ENCODE data around the gene NOP56. TPM values are rescaled to one million over a fixed set of nuclear protein-coding genes. Genes with fewer than 3 reads are reported as not detected.
A peak's percentile ranks its signal among the peaks of the same experiment; 100 is the strongest.

The NOP56 gene
- polyA plus RNA-seq, 2 of the 4 experiments (the other 2 are of a cell fraction) = 571 to 658 TPM

DNA sequence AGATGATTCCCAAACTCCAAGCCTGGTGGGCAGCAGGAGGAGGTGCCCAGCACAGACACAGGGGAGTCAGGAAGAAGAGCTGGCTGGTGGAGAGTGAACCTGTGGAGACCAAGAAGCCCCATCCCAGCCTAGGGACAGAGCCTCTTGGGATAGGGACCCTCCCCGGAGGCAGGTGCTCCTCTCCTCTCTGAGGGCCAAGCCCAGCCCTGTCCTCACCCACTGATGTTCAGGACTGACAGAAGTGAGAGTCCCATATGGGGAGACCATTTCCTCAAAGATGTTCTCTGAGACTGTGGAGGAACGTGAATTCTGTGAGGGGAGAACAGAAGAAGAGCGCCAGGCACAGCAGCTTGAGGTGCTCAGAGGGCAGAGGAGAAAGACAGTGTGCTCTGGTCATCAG lies 37.8 kb downstream of the NOP56 start:
- CTCF ChIA-PET = interaction anchor here (1.2 to 4.4 kb wide), 5 partner anchors 51 to 237 kb away, joined by 5 to 22 read pairs (median 17); no protein-coding TSS in a partner anchor

GRCh38 chr20:2690718-2691117 lies 38.3 kb downstream of the NOP56 start:
- TF ChIP-seq ESRRA (IDR thresholded peaks at IDR 0.05; ENCODE audit: borderline replicate concordance, low read length) (no peak), MAZ (IDR thresholded peaks at IDR 0.05; ENCODE audit: borderline replicate concordance, low read depth, low read length) (no peak)
- H3K4me1 ChIP-seq = peaks cover 8% of the 10 kb centered on the region; the same call in 1 of the 3 replicates
- H3K9me3 ChIP-seq = no peaks in the 10 kb centered on the region
- 75% methylated on average over 6 of the region's 6 CpGs for WGBS (ENCODE audit: missing lambda C conversion rate)
- no peak for DNase-seq (ENCODE audit: low read depth in 1 of 2, low spot score in 1 of 2)
- no peak for ATAC-seq
- ChIA-PET CTCF (interaction anchor here (0.8 to 4.4 kb wide), 4 partner anchors 50 to 318 kb away, joined by 3 to 18 read pairs (median 11); no protein-coding TSS in a partner anchor), POLR2A (no interaction called here)
- H3K4me2 ChIP-seq = no peak overlapping the region
- no peak overlapping the region for H3K27ac ChIP-seq
- H3K4me3 ChIP-seq = no peak overlapping the region
- no peak for FAIRE-seq

More for the DNA sequence above, 37.8 kb downstream of the NOP56 start:
- FAIRE-seq = no peak
- no peak for TF ChIP-seq SREBF2 (IDR thresholded peaks at IDR 0.05)
- TF ChIP-seq RAD21 (conservative IDR thresholded peaks at IDR 0.05 in 1 of 2, IDR thresholded peaks at IDR 0.05 in 1 of 2) = no peak
- TF ChIP-seq EHF (CRISPR knock-in tag; IDR thresholded peaks at IDR 0.05) = no peak
- TF ChIP-seq HOXB13 (CRISPR knock-in tag; IDR thresholded peaks at IDR 0.05; ENCODE audit: low read depth) = no peak
- Histone ChIP-seq H3K4me3 (no peak overlapping the region), H3K4me1 (peaks cover 8% of the 10 kb centered on the region; the same call in 1 of the 3 replicates), H3K9me3 (no peaks in the 10 kb centered on the region), H3K4me2 (no peak overlapping the region), H3K27ac (no peak overlapping the region)
- WGBS (ENCODE audit: missing lambda C conversion rate) = 43% methylated on average over 3 of the region's 3 CpGs
- no peak for DNase-seq (ENCODE audit: low read depth in 1 of 2, low spot score in 1 of 2)
- POLR2A ChIA-PET = no interaction called here
- no peak for ATAC-seq

DNA sequence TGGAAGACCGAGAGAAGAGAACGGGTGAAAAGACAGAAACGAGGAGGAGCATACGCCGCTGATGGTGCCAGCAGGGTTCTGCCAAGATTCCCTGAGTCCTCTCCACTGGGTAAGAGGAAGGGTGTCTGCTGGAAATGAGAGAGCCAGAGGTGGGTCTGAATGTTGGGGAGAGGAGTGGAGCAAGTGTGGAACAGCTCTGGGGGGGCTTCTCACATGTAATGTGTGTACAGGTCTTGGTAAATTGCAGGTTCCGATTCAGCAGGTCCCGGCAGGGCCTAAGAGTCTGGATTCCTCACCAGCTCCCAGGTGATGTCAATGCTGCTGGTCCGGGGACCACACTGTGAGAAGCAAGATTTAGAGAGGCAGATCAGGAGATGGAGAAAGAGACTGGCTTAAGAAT lies 38.7 kb downstream of the NOP56 start:
- FAIRE-seq (no peak), DNase-seq (ENCODE audit: low read depth in 1 of 2, low spot score in 1 of 2) (no peak), ATAC-seq (peak in 1 of 2 experiments; percentile 3; a peak in 1 of 6 replicates)
- Histone ChIP-seq H3K4me2 (no peak overlapping the region), H3K27ac (no peak overlapping the region), H3K4me3 (no peak overlapping the region), H3K9me3 (no peaks in the 10 kb centered on the region), H3K4me1 (peaks cover 8% of the 10 kb centered on the region; the same call in 1 of the 3 replicates)
- TF ChIP-seq MYC (IDR thresholded peaks at IDR 0.05; ENCODE audit: borderline replicate concordance, low read length) (no peak), HOXB13 (CRISPR knock-in tag; IDR thresholded peaks at IDR 0.05; ENCODE audit: low read depth) (no peak), ESRRA (IDR thresholded peaks at IDR 0.05; ENCODE audit: borderline replicate concordance, low read length) (no peak), PHF8 (IDR thresholded peaks at IDR 0.05; ENCODE audit: borderline replicate concordance, low read depth) (no peak), HMGXB4 (CRISPR knock-in tag; IDR thresholded peaks at IDR 0.05; ENCODE audit: borderline replicate concordance) (no peak), EP300 (IDR thresholded peaks at IDR 0.05) (no peak), GATA3 (IDR thresholded peaks at IDR 0.05; ENCODE audit: borderline replicate concordance) (no peak), E2F6 (IDR thresholded peaks at IDR 0.05; ENCODE audit: borderline replicate concordance, low read depth) (no peak), NFE2L2 (conservative IDR thresholded peaks at IDR 0.05; ENCODE audit: low read length) (no peak)
- ChIA-PET CTCF (interaction anchor here (0.8 to 1.1 kb wide), 4 partner anchors 16 to 318 kb away, joined by 3 to 4 read pairs (median 3); no protein-coding TSS in a partner anchor), POLR2A (no interaction called here)
- WGBS (ENCODE audit: missing lambda C conversion rate) = 86% methylated on average over 8 of the region's 8 CpGs

DNA sequence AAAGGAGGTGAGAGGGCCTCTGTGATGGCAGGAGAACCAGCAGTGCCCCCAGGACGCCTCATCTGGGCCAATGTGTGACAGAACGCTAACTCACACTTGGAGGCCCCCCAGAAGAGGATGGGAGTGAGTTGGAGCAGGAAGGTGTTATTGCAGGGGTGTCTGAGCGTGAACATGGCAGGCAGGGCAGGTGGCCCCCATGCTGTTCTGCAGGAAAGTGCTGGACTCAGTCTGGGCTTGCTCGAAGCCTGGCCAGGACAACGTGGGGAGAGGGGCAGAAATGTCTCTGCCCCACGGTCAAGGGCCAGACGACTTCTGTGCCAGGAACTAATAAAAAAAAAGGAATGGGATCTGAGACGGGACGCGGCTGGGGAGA lies 39.2 kb downstream of the NOP56 start:
- Histone ChIP-seq H3K4me1 (peaks cover 8% of the 10 kb centered on the region; the same call in 1 of the 3 replicates), H3K4me2 (peak overlapping the region; percentile 90), H3K4me3 (peak overlapping the region; percentile 88; the same call in 1 of the 3 replicates), H3K9me3 (no peaks in the 10 kb centered on the region), H3K27ac (no peak overlapping the region)
- POLR2A ChIA-PET = no interaction called here
- FAIRE-seq (no peak), ATAC-seq (peak in 1 of 2 experiments; percentile 10; a peak in 3 of 6 replicates), DNase-seq (ENCODE audit: low read depth in 1 of 2, low spot score in 1 of 2) (no peak)
- CTCF ChIA-PET = interaction anchor here (0.6 to 1.1 kb wide), 6 partner anchors 15 to 641 kb away, joined by 3 to 4 read pairs (median 3); no protein-coding TSS in a partner anchor
- 88% methylated on average over 10 of the region's 10 CpGs for WGBS (ENCODE audit: missing lambda C conversion rate)
- TF ChIP-seq EHMT2 (IDR thresholded peaks at IDR 0.05; ENCODE audit: low read depth) (no peak), EHF (CRISPR knock-in tag; IDR thresholded peaks at IDR 0.05) (no peak), HOXA7 (CRISPR knock-in tag; IDR thresholded peaks at IDR 0.05) (no peak), GATA3 (IDR thresholded peaks at IDR 0.05; ENCODE audit: borderline replicate concordance) (no peak), REST (IDR thresholded peaks at IDR 0.05) (no peak), HES2 (IDR thresholded peaks at IDR 0.05) (no peak), SREBF2 (IDR thresholded peaks at IDR 0.05) (no peak), USF2 (IDR thresholded peaks at IDR 0.05) (no peak), NPAS2 (CRISPR knock-in tag; IDR thresholded peaks at IDR 0.05; ENCODE audit: borderline replicate concordance) (no peak)
- TF ChIP-seq, protein P1, sequence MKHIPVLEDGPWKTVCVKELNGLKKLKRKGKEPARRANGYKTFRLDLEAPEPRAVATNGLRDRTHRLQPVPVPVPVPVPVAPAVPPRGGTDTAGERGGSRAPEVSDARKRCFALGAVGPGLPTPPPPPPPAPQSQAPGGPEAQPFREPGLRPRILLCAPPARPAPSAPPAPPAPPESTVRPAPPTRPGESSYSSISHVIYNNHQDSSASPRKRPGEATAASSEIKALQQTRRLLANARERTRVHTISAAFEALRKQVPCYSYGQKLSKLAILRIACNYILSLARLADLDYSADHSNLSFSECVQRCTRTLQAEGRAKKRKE (CRISPR knock-in tag; IDR thresholded peaks at IDR 0.05; ENCODE audit: low read depth) = no peak

Measured in A549 (cell line).